ENCODE measurements around the gene GPR176.
A peak's percentile ranks its signal among the peaks of the same experiment; 100 is the strongest.

GPR176 gene

DNA sequence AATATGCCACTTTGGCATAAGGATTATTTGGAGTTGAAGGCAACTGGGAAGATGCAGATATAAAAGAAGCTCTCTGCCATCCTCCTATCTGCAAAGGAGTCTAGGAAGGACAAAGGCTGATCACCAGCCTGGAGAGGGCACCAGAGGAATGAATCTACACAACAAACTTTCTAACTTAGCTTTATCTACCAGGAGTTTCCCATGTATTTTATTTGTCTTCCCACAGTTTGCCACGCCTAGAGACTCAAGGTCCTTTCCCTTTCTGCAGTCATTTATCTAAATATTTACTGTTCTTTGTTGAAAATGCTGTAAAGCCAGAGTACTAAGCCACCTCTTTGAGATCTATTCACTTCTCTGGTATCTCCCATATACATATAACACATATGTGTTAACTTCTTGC lies 32.2 kb downstream of the GPR176 start:
- peak; percentile 96 for DNase-seq (ENCODE audit: low read depth)
- H3K4me3 ChIP-seq (ENCODE audit: low read depth, low read length), result no peak overlapping the region
- TF ChIP-seq, protein P1, sequence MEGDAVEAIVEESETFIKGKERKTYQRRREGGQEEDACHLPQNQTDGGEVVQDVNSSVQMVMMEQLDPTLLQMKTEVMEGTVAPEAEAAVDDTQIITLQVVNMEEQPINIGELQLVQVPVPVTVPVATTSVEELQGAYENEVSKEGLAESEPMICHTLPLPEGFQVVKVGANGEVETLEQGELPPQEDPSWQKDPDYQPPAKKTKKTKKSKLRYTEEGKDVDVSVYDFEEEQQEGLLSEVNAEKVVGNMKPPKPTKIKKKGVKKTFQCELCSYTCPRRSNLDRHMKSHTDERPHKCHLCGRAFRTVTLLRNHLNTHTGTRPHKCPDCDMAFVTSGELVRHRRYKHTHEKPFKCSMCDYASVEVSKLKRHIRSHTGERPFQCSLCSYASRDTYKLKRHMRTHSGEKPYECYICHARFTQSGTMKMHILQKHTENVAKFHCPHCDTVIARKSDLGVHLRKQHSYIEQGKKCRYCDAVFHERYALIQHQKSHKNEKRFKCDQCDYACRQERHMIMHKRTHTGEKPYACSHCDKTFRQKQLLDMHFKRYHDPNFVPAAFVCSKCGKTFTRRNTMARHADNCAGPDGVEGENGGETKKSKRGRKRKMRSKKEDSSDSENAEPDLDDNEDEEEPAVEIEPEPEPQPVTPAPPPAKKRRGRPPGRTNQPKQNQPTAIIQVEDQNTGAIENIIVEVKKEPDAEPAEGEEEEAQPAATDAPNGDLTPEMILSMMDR (IDR thresholded peaks at IDR 0.05; ENCODE audit: control insufficient read depth, extremely low read depth, insufficient read depth), result peak; percentile 78

DNA sequence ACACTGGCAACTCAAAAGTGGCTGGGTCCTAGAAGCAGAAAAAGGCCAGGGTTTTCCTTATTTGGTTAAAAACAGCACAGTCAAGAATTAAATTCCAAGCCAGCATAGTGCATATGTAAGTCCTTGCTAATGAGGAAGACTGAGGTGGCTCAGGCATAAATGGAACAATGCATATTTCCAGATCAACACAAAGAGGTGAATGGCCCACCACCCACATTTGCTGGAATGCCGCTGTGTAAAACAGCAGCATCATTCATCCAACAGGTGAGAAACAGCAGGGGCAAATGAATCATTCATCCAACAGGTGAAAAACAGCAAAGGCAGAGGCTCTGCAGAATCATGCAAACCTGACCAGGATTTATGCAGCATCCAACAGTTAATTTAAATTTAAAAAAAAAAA lies 32.9 kb downstream of the GPR176 start:
- H3K4me3 ChIP-seq (ENCODE audit: low read depth, low read length), result no peak overlapping the region
- DNase-seq (ENCODE audit: low read depth), result no peak

DNA sequence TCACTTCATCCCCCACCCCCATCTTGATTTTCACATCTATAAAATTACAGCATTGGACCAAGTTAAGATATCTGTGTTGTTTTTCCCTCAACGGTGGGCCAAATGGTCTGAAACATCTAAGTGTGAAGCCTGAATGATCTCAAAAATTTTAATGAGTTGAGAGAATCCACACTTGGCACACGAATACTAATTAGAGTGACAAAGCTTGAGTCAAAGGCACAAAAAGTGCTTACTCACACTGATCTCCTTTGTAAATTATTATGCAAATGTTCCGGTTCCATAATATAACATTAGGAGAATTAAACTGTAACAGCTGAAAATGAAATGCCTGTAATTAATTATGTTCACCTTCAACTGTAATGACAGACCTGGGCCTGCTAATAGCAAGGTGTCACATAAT lies 33.6 kb downstream of the GPR176 start:
- no peak overlapping the region for H3K4me3 ChIP-seq (ENCODE audit: low read depth, low read length)
- TF ChIP-seq, protein P1 (IDR thresholded peaks at IDR 0.05; ENCODE audit: control insufficient read depth, extremely low read depth, insufficient read depth), result no peak
- no peak for DNase-seq (ENCODE audit: low read depth)

More for the DNA sequence above, 32.9 kb downstream of the GPR176 start:
- TF ChIP-seq, protein P1 (IDR thresholded peaks at IDR 0.05; ENCODE audit: control insufficient read depth, extremely low read depth, insufficient read depth), result no peak

DNA sequence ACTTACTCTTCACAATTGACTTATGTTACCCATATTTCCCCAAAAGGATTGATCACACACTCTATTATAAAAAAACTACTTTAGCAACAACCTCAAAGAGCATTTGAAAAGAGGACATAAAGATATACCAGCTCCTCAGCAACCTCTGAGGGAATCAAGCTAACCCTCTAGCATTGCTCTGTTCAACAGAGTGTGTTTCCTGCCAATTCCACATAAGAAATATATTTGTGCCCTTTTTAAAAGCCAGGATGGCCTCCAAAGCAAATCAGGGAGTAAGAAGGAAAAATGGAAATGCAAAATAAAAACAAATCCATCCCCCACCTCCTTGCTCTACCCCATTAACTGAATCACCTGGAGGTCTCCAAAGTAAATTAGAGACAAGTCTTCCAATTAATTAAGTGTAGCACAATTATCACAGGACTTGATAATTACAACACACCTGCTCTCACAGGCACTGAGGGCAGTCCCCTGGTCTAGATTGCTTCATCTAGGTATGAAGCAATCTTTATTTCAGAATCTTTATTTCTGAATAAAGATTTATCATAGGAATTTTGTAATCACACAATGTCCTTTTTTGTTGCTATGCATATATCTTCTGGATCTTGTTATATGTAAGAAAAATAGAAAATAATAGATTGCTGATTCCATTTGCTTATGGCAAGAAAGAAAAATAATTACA lies 34.8 kb downstream of the GPR176 start:
- no peak overlapping the region for H3K4me3 ChIP-seq (ENCODE audit: low read depth, low read length)
- TF ChIP-seq, protein P1 (IDR thresholded peaks at IDR 0.05; ENCODE audit: control insufficient read depth, extremely low read depth, insufficient read depth), result no peak
- DNase-seq (ENCODE audit: low read depth), result no peak

DNA sequence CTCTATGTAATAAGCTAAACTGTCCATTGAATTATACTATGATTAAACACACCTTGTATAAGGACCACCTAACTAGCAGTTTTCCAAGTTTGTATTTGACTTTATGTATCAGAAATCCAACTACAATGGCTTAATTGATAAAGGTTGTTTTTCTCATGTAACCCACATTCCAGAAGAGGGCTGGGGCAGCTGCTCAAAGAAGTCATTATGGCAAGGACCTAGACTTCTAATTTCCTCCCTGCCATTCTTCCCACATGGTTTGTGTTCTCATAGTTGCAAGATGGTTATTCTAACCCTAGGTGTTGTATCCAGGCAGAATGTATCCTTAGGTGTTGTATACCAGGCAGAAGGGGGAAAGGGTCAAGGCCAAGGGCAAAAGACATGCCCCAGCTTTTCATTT lies 35.7 kb downstream of the GPR176 start:
- no peak overlapping the region for H3K4me3 ChIP-seq (ENCODE audit: low read depth, low read length)
- TF ChIP-seq, protein P1 (IDR thresholded peaks at IDR 0.05; ENCODE audit: control insufficient read depth, extremely low read depth, insufficient read depth), result no peak
- no peak for DNase-seq (ENCODE audit: low read depth)

DNA sequence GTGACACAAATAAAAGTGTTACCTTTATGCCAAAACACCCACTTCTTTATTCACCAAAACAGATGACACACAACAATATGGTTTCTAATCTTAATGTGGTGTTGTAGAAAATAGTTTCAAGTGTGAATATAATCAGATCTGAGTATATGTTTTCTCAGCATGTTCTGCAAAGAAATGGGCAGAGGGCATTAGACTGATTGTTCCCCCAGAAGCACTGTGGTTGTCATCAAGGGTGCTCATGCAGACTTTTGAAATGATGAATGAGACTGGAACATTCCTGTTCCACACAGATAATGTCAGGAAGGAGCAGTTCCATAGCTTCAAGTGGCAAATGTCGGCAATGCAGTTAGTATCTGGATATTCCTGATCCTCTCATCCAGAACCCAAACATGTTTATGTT lies 37.5 kb downstream of the GPR176 start:
- DNase-seq (ENCODE audit: low read depth), result no peak
- TF ChIP-seq, protein P1 (IDR thresholded peaks at IDR 0.05; ENCODE audit: control insufficient read depth, extremely low read depth, insufficient read depth), result no peak
- no peak overlapping the region for H3K4me3 ChIP-seq (ENCODE audit: low read depth, low read length)

DNA sequence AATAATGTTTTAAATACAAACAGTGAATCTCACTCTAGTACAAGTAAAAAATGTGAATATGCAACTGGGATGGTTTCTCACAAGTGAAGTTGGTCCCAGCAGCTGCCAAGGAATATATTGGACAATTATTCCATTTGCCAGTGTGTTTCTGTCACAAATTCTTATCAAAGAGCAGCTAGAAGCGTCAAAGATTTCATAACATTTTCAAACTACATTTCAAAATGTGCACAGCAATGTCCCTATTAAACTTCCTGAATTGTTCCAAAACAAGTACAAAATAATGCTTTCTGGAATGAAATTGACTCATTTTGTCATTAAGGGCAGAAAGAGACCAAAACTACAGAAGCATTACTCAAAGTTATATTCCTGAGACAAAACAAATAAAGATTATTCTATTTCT lies 38.3 kb downstream of the GPR176 start:
- H3K4me3 ChIP-seq (ENCODE audit: low read depth, low read length), result no peak overlapping the region
- TF ChIP-seq, protein P1 (IDR thresholded peaks at IDR 0.05; ENCODE audit: control insufficient read depth, extremely low read depth, insufficient read depth), result no peak
- DNase-seq (ENCODE audit: low read depth), result no peak
